AG09309 (cell line): ENCODE results near the gene SLC1A2.

Experiments used
- DNase-seq: peaks from one replicate; pipeline ENCODE4 v3.0.0-alpha.2; 2010; ENCODE audit warnings: low read depth
- H3K4me3 ChIP-seq: 2 replicates; pipeline ENCODE4 v1.5.1; 2011; ENCODE audit warnings: mild to moderate bottlenecking, low read depth, low read length, moderate library complexity; ENCODE audit not compliant: control insufficient read depth
- TF ChIP-seq, protein P1 (sequence below): IDR thresholded peaks from 2 replicates; pipeline ENCODE4 v1.5.1; 2011; ENCODE audit warnings: mild to moderate bottlenecking, low read depth, low read length, inconsistent platforms; ENCODE audit not compliant: insufficient read depth, control insufficient read depth; ENCODE audit errors: missing control alignments

The SLC1A2 gene

DNA sequence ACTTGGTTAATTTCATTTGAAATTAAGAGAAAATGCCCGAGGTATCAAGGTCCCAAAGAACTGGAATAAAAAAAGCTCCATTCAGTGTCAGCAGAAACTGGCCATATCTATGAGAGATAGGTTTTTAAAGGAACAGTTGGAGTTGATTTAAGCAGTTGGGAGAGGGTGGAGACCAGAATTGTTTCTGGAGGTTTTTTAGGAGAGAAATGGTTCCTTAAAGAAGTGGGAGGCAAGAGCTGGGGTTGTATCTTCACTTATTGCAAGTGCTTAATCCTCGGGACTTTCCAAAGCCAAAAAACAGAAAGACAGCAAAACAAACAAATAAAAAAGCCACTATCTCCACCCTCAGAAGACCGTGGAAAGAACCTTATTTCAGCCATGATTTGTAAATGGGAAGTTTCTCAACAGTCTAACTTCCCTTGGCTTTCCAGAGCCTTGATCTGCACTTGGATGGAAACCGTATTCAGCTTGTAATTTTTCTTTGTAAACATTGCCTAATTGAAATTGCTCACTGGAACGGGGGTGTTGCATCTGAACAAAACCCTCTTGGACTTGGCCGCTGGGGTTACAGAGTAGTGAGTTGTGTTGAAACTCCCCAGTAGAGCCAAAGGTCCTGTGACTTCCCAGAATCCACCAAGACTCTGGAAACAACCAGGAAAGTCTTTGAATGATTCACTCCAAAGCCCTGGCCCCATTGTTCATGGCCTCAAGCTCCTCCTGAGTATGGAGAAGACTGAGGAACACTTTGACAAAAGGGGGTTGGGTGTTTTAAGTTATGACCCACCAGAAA, 115.6 kb downstream of the SLC1A2 start:
- DNase-seq: peak; percentile 94
- H3K4me3 ChIP-seq: no peak overlapping the region
- TF ChIP-seq, protein P1, sequence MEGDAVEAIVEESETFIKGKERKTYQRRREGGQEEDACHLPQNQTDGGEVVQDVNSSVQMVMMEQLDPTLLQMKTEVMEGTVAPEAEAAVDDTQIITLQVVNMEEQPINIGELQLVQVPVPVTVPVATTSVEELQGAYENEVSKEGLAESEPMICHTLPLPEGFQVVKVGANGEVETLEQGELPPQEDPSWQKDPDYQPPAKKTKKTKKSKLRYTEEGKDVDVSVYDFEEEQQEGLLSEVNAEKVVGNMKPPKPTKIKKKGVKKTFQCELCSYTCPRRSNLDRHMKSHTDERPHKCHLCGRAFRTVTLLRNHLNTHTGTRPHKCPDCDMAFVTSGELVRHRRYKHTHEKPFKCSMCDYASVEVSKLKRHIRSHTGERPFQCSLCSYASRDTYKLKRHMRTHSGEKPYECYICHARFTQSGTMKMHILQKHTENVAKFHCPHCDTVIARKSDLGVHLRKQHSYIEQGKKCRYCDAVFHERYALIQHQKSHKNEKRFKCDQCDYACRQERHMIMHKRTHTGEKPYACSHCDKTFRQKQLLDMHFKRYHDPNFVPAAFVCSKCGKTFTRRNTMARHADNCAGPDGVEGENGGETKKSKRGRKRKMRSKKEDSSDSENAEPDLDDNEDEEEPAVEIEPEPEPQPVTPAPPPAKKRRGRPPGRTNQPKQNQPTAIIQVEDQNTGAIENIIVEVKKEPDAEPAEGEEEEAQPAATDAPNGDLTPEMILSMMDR: no peak

DNA sequence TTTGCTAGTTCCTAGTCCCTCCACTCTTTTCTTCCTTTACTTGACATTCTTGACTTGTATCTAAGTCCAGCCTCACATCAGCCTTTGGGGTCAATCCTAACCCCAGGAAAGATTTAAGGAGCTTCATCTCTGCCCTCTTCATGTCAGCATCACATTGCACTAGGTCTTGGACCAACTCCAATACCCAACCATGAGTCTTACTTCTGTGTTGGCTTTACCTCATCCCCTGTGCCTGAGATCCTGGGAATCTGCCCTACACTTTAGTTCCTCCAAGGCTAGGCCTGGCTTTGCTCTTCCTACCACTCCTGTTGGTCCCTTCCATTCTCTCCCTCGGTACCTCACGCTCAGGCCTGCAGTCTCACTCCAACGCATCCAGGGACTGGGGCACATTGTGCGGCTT, 117.0 kb downstream of the SLC1A2 start:
- H3K4me3 ChIP-seq: no peak overlapping the region
- DNase-seq: no peak
- TF ChIP-seq, protein P1: no peak

DNA sequence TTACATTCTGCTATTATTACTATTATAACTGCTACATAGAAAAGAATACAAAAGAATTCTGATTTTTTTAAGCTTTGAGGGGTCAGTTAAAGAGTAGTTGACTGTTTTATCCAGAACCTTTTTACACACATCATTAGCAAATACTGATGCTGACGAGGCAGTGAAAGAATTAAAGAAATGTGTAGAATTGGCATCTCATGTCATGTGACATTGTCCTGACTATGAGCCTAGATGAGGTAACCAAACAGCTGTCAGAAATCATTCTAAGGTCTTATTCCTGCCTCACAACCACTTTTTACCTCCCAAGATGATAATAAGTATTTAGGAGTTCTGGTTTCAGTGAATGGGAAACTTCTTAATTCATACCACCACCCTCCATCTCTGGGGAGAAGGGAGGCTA, 121.0 kb downstream of the SLC1A2 start:
- TF ChIP-seq, protein P1: no peak
- no peak for DNase-seq
- H3K4me3 ChIP-seq: no peak overlapping the region

DNA sequence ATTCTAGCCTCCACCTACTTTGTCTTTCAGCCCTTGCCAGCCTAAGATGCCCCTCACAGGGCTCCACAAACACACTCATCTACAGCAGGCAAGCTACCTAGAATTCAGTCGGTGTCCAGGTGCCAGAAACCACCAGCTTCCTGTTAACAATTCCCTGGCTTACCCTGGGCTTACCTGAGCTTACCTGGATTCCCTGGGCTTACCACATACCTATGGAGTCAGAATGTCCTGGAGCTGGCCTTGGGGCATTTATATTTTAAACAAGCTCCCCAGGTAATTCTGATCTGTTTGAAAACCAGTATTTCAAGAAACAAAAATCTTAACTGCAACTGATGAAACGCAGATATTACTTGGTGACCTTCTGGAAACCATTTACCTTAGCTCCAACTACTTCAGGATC, 123.6 kb downstream of the SLC1A2 start:
- TF ChIP-seq, protein P1: no peak
- H3K4me3 ChIP-seq: no peak overlapping the region
- no peak for DNase-seq

DNA sequence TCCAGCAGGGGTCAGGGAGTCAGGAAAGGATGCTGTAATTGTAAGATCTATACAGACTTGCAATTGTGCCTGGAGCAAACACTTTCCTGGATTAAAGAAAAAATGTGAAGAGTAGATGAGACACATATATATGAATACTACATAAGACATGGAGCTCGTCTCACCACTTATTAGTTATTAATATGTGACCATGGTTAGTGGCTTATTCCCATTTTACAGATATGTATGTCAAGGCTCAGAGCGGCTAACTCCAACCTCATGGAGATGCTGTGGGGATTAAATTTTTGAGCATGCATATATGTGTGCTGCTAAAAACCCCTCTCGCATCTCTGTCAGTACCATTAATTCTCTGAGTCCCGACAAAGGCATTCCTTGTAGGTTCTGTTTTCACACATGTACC, 125.7 kb downstream of the SLC1A2 start:
- H3K4me3 ChIP-seq: no peak overlapping the region
- TF ChIP-seq, protein P1: no peak
- no peak for DNase-seq

DNA sequence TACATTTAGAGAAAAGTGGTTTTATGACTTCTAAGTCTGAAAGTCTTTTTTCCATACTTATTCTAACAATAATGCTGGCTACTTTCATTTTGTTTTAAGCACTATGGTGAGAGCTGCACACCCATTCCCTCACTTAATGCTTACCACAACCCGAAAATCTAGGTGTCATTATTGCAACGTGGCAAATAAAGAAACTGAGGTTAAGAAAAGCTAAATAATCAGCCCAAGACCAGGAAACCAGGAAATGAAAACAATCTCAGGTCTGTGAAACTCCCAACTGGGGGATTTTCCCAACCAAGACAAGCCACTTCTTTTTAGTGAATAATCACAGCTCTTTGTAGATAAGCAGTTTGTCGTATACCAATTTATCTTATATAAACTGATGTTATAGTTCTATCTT, 126.3 kb downstream of the SLC1A2 start:
- TF ChIP-seq, protein P1: no peak
- H3K4me3 ChIP-seq: no peak overlapping the region
- DNase-seq: no peak
